CD4-positive, alpha-beta T cell (primary cell): ENCODE measurements around the gene LBHD1. TPM values are rescaled to one million over a fixed set of nuclear protein-coding genes. Genes with fewer than 3 reads are reported as not detected.

Experiments
- ATAC-seq: fragments of 200-7000 bp; cut with Tn5 transposase; one replicate; pipeline ENCODE4 v1.10.0; 2022; ENCODE audit warnings: mild to moderate bottlenecking; ENCODE audit not compliant: poor library complexity
- CTCF ChIA-PET: fragments of 350-600 bp; sonication (Branson Sonifier 250); formaldehyde crosslinking; loops from one replicate; lab custom pipeline; 2021; ENCODE audit warnings: antibody characterized with exemption, inconsistent platforms; lab: Charles Lee
- POLR2A ChIA-PET: fragments of 350-600 bp; sonication (Branson Sonifier 250); formaldehyde crosslinking; loops from one replicate; lab custom pipeline; 2021; ENCODE audit warnings: antibody characterized with exemption, inconsistent platforms; lab: Charles Lee
- DNase-seq, 14 experiments: peaks; one replicate each; pipeline ENCODE4 v3.0.0-alpha.2; 2013 to 2020; ENCODE audit warnings: mixed read lengths in 2 of 14
- H3K27ac ChIP-seq, 2 donors: one replicate each; pipeline versions ENCODE4 v1.5.1 to v1.7.0; 2013; ENCODE audit warnings: low read length in 2 of 2, low read depth in 1 of 2, mild to moderate bottlenecking in 1 of 2
- H3K27me3 ChIP-seq, 2 experiments: 1 replicate in 1 of 2; 2 replicates in 1 of 2; pipeline versions ENCODE4 v1.6.1 to v1.7.0; 2013; ENCODE audit warnings: low read length in 2 of 2, control low read depth in 1 of 2, mild to moderate bottlenecking in 1 of 2, moderate library complexity in 1 of 2; ENCODE audit not compliant: insufficient read depth in 2 of 2, control insufficient read depth in 1 of 2
- H3K36me3 ChIP-seq: one replicate; pipeline ENCODE4 v1.6.1; 2013; ENCODE audit warnings: low read length, control low read depth; ENCODE audit not compliant: insufficient read depth
- H3K4me1 ChIP-seq: one replicate; pipeline ENCODE4 v1.6.1; 2013; ENCODE audit warnings: low read length, control low read depth; ENCODE audit not compliant: insufficient read depth
- H3K4me3 ChIP-seq: one replicate; pipeline ENCODE4 v1.5.1; 2013; ENCODE audit warnings: mild to moderate bottlenecking, low read length, moderate library complexity
- H3K9me3 ChIP-seq, 2 experiments: 1 replicate in 1 of 2; 2 replicates in 1 of 2; pipeline versions ENCODE4 v1.6.1 to v1.7.0; 2013; ENCODE audit warnings: low read length in 2 of 2, mild to moderate bottlenecking in 2 of 2, control low read depth in 1 of 2, moderate library complexity in 1 of 2; ENCODE audit not compliant: control insufficient read depth in 1 of 2, insufficient read depth in 1 of 2
- H3K27ac Mint-ChIP-seq: one replicate; pipeline ENCODE4 v1.8.0; 2020; ENCODE audit warnings: mixed read lengths
- H3K27me3 Mint-ChIP-seq: one replicate; pipeline ENCODE4 v1.8.0; 2021; ENCODE audit warnings: mixed read lengths
- H3K36me3 Mint-ChIP-seq: one replicate; pipeline ENCODE4 v1.8.0; 2021; ENCODE audit warnings: low read depth, mixed read lengths
- H3K4me1 Mint-ChIP-seq: one replicate; pipeline ENCODE4 v1.8.0; 2021; ENCODE audit warnings: low read depth, mixed read lengths
- H3K4me3 Mint-ChIP-seq: one replicate; pipeline ENCODE4 v1.8.0; 2020; ENCODE audit warnings: mild to moderate bottlenecking, mixed read lengths
- H3K9me3 Mint-ChIP-seq: one replicate; pipeline ENCODE4 v1.8.0; 2020; ENCODE audit warnings: mixed read lengths
- intact Hi-C, 2 experiments: fragments of 100-400 bp; cut with DNase I in 1 of 2; cut with micrococcal nuclease in 1 of 2; formaldehyde crosslinking; loops; one replicate each; pipeline versions ENCODE4 v1.15.1 to v1.9.0; 2023 to 2025; cut with DNase I, micrococcal nuclease
- total RNA-seq, 174 experiments: library from RNA in 2 of 174; stranded (reverse) in 2 of 174; gene quantifications; one replicate each; pipeline ENCODE4 v1.2.3 and lab custom pipeline; 2021 to 2026
- TF ChIP-seq, protein P1 (sequence below): fragments of 200-600 bp; IDR thresholded peaks from one replicate; pipeline ENCODE4 v1.8.0; 2022; ENCODE audit warnings: antibody characterized with exemption, mild to moderate bottlenecking

LBHD1 gene
- total RNA-seq, 2 experiments from 2014 or later: 10.4 to 10.5 TPM

DNA sequence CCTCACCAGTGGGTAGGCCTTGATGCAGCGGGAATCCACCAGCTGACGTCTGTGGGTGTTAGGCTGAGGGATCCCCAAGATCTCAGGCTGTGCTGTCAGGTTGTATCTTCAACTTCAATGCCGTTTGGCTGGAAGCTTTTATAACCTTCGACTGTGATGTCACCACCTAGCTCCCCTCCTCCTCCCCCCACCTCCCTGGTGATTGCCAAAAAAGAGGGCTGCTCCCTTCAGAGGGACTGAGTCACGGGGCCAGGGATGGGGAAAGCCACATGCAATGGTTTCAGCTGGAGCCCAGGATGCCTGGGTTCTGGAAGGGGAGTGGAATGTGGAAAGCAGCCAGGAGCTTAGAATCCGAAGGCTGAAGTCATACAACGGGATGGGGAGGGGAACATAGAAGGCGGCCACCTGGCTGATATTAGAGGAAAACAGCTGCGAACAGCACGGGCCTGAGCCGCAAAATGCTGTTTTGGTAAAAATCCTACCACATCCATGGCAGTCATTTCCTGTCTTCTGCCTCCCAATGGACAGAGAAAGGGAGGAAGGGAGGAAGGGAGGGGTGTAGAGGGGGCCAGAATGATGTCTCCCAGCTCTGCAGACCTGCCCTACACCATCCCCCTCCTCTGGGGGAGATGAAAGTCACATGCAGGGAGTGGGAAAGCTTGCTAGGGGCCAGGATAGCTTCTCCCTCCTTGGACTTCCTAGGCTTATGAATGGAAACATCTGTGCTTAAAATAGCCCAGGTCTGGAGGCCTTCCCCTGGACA, 17.5 kb upstream of the LBHD1 start, which contains the start of gene LRRN4CL:
TSS of gene LRRN4CL (minus strand) at position 110 of the 763 bp plus-strand sequence. CDS start 1,022 bp downstream, outside the sequence.
- Mint-ChIP-seq H3K27me3 (peaks cover 11% of the 10 kb centered on the region), H3K36me3 (peaks cover 26% of the 10 kb centered on the region), H3K4me3 (no peak within 1 kb of the TSS), H3K27ac (no peak within 1 kb of the TSS), H3K4me1 (peaks cover 2% of the 10 kb centered on the region), H3K9me3 (no peaks in the 10 kb centered on the region)
- POLR2A ChIA-PET: interaction anchor here (1.3 to 2.0 kb wide), 3 partner anchors 25 to 166 kb away, joined by 5 to 8 read pairs (median 5); partner anchors contain the start of genes C11orf98, CSKMT and TUT1
- peaks cover 10 to 11% of the 10 kb centered on the region in 2 experiments for H3K27me3 ChIP-seq
- no peak within 1 kb of the TSS for H3K4me3 ChIP-seq
- no peak for ATAC-seq
- H3K36me3 ChIP-seq: peaks cover 24% of the 10 kb centered on the region
- H3K27ac ChIP-seq: no peak within 1 kb of the TSS
- peaks cover 0 to 6% of the 10 kb centered on the region in 2 experiments for H3K9me3 ChIP-seq
- TF ChIP-seq, protein P1, sequence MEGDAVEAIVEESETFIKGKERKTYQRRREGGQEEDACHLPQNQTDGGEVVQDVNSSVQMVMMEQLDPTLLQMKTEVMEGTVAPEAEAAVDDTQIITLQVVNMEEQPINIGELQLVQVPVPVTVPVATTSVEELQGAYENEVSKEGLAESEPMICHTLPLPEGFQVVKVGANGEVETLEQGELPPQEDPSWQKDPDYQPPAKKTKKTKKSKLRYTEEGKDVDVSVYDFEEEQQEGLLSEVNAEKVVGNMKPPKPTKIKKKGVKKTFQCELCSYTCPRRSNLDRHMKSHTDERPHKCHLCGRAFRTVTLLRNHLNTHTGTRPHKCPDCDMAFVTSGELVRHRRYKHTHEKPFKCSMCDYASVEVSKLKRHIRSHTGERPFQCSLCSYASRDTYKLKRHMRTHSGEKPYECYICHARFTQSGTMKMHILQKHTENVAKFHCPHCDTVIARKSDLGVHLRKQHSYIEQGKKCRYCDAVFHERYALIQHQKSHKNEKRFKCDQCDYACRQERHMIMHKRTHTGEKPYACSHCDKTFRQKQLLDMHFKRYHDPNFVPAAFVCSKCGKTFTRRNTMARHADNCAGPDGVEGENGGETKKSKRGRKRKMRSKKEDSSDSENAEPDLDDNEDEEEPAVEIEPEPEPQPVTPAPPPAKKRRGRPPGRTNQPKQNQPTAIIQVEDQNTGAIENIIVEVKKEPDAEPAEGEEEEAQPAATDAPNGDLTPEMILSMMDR: no peak
- peaks cover under 1% of the 10 kb centered on the region for H3K4me1 ChIP-seq
- DNase-seq: no peak
- CTCF ChIA-PET: interaction anchor here (0.9 to 1.8 kb wide), 3 partner anchors 9 to 265 kb away, joined by 4 to 5 read pairs (median 4); no protein-coding TSS in a partner anchor
- intact Hi-C loops: no loop called here

DNA sequence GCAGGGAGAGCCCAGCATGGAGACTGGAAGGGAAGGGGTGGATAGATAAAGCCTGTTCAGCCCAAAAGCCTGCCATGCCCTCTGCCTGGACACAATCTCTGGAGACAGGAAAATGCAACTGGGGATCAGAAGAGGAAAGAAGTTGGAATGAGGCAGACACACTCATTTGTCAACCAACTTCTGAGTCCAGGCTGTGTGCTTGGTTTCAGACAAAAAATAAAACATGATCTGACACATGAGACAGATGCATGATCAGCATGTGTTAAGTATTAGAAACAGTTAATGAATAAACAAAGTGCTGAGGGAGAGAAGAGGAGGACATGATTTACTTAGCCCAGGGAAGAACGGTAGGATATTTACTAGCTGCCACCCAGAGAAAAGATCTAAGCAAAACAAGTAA, 16.4 kb upstream of the LBHD1 start:
- no peak overlapping the region for H3K4me3 ChIP-seq
- Mint-ChIP-seq H3K9me3 (no peaks in the 10 kb centered on the region), H3K27ac (no peak overlapping the region), H3K36me3 (peaks cover 22% of the 10 kb centered on the region), H3K4me1 (no peaks in the 10 kb centered on the region), H3K27me3 (peaks cover 11% of the 10 kb centered on the region), H3K4me3 (no peak overlapping the region)
- peaks cover 24% of the 10 kb centered on the region for H3K36me3 ChIP-seq
- POLR2A ChIA-PET: interaction anchor here (1.0 to 1.6 kb wide), 2 partner anchors 18 to 23 kb away, joined by 3 to 5 read pairs; partner anchors contain the start of genes C11orf98 and CSKMT
- ATAC-seq (no peak), DNase-seq (no peak)
- intact Hi-C loops: no loop called here
- TF ChIP-seq, protein P1: no peak
- H3K27ac ChIP-seq: no peak overlapping the region
- peaks cover 10 to 11% of the 10 kb centered on the region in 2 experiments for H3K27me3 ChIP-seq
- H3K9me3 ChIP-seq: peaks cover 0 to 6% of the 10 kb centered on the region in 2 experiments
- H3K4me1 ChIP-seq: no peaks in the 10 kb centered on the region
- CTCF ChIA-PET: interaction anchor here (0.9 kb wide), 1 partner anchor 8 kb away, joined by 4 read pairs; no protein-coding TSS in a partner anchor

DNA sequence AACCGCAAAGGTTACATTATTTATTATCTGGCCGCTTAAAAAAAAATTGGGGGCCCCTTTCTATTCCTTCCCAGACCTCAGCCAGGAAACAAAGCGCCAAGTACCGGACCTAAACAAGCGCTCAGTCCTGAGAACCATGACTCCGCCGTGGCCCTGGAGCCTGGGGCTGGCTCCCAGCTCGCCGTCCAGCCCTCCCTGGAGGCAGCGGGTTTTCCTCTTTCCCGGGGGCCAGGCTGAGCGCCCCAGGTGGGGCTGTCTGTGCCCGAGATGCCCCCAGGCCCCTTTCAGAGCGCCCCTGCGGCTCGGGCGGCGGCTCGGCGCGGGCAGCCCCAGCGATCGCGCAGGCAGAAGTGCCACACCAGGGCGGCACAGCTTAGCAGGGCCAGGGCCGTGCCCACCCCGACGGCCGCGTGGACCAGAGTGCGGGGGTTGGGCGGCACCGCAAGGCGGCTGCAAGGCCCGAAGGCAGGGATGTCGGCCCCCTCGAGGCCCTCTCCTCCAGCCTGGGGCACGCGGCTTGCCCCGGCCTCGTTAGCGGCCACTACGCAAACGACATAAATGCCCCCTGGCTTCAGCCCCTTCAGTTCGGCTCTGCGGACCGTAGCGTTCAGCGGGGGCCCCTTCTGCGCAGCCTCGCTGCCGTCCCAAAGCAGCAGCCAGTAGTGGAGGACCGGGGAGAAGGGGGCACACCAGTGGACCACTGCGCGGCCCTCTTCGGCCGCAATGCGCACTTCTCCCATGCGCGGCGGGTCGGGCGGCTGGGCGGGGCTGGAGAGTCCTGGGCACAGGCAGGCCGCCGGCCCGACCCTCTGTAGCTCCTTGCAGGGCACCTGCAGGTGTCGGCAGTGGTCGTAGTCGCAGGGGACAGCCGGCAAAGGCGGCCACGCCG, 15.7 kb upstream of the LBHD1 start:
- Mint-ChIP-seq H3K9me3 (no peaks in the 10 kb centered on the region), H3K27me3 (peaks cover 11% of the 10 kb centered on the region), H3K4me1 (no peaks in the 10 kb centered on the region), H3K36me3 (peaks cover 19% of the 10 kb centered on the region), H3K4me3 (no peak overlapping the region), H3K27ac (no peak overlapping the region)
- Histone ChIP-seq H3K27me3 (peaks cover 10 to 11% of the 10 kb centered on the region in 2 experiments), H3K9me3 (peaks cover 0 to 6% of the 10 kb centered on the region in 2 experiments), H3K27ac (no peak overlapping the region), H3K4me3 (no peak overlapping the region), H3K4me1 (no peaks in the 10 kb centered on the region), H3K36me3 (peaks cover 21% of the 10 kb centered on the region)
- DNase-seq: no peak
- ChIA-PET CTCF (no interaction called here), POLR2A (interaction anchor here (1.0 to 1.6 kb wide), 3 partner anchors 18 to 35 kb away, joined by 3 to 5 read pairs (median 3); partner anchors contain the start of genes C11orf98, CSKMT and INTS5)
- TF ChIP-seq, protein P1: no peak
- intact Hi-C loops: no loop called here
- no peak for ATAC-seq
